H1 (cell line): Measurements from ENCODE around the gene ARHGAP42. TPM values are rescaled to one million over a fixed set of nuclear protein-coding genes. Genes with fewer than 3 reads are reported as not detected.

Experiments
- NANOG ChIP-seq: IDR thresholded peaks from 2 replicates; pipeline ENCODE4 v1.6.1; 2011; ENCODE audit warnings: low read length, low read depth, mild to moderate bottlenecking, inconsistent platforms; ENCODE audit not compliant: insufficient read depth, poor library complexity, severe bottlenecking
- NRF1 ChIP-seq: IDR thresholded peaks from 2 replicates; pipeline ENCODE4 v1.6.1; 2011; ENCODE audit warnings: mild to moderate bottlenecking, low read depth, low read length, improper control_type of control experiment
- RBBP5 ChIP-seq: IDR thresholded peaks from 2 replicates; pipeline ENCODE4 v1.7.1; 2012; ENCODE audit warnings: low read depth, mild to moderate bottlenecking, inconsistent platforms, low read length, moderate library complexity, borderline replicate concordance
- SIX5 ChIP-seq: IDR thresholded peaks from 2 replicates; pipeline ENCODE4 v1.6.1; 2011; ENCODE audit warnings: mild to moderate bottlenecking, low read depth, low read length
- SP1 ChIP-seq: IDR thresholded peaks from 2 replicates; pipeline ENCODE4 v1.6.1; 2011; ENCODE audit warnings: low read depth, low read length
- SP2 ChIP-seq: IDR thresholded peaks from 2 replicates; pipeline ENCODE4 v1.6.1; 2012; ENCODE audit warnings: mild to moderate bottlenecking, low read length, inconsistent platforms
- YY1 ChIP-seq: IDR thresholded peaks from 2 replicates; pipeline ENCODE4 v1.6.1; 2011; ENCODE audit warnings: low read depth, mild to moderate bottlenecking, low read length
- polyA plus RNA-seq, 7 experiments: library from polyadenylated mRNA; depleted of rRNA in 3 of 7; stranded (reverse) in 5 of 7; unstranded in 2 of 7; fragments of >200 nt in 5 of 7; fragments of 200-250 nt in 2 of 7; gene quantifications; 1 replicate in 5 of 7; 2 replicates in 1 of 7; 4 replicates in 1 of 7; pipeline versions ENCODE4 v1.2.1 to v1.2.3, GENCODE V29; 2011 to 2013; ENCODE audit warnings: missing spikeins in 2 of 7, mixed read lengths in 2 of 7
- total RNA-seq: library from RNA; stranded (reverse); fragmentation: NEBNext Ultra II Directional; extraction: Animal tissue kit (Norgen Biotek cat#: 25700); gene quantifications from 2 replicates; pipeline ENCODE4 v1.2.1, GENCODE V29; 2021
- TF ChIP-seq, protein P1 (sequence below): fragments of 300-600 bp; sonication (generic); IDR thresholded peaks from 2 replicates; pipeline ENCODE4 v1.7.1; 2012; ENCODE audit warnings: low read length, moderate library complexity, mild to moderate bottlenecking, inconsistent platforms; ENCODE audit not compliant: insufficient replicate concordance
- TF ChIP-seq, protein P2 (sequence below): IDR thresholded peaks from 2 replicates; pipeline ENCODE4 v1.6.1; 2012; ENCODE audit warnings: low read length, inconsistent platforms

ARHGAP42 gene
- total and polyA plus RNA-seq, 2 of the 8 experiments (the other 6 are each of a cell fraction or from before 2014, with no cell fraction given): 22.2 to 33.5 TPM

DNA sequence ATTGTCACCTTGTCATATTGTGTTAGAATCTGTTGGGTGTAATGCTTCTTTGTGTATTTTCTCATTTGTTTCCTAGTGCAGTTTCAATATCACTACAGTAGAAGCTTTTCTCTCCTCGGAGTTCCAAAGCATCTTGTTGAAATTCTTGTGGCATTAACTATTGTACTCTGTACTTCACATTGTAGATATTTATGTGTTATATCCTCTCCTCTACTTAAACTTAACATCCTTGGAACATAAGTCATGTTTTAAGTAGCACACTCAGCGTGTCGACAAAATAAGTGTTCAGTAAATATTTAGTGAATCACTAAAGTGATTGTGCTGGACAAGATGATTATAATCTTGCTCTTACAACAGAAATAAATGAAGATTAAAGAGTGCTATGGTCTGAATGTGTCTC is 201.7 kb downstream of the ARHGAP42 start (continued):
- TF ChIP-seq, protein P1, sequence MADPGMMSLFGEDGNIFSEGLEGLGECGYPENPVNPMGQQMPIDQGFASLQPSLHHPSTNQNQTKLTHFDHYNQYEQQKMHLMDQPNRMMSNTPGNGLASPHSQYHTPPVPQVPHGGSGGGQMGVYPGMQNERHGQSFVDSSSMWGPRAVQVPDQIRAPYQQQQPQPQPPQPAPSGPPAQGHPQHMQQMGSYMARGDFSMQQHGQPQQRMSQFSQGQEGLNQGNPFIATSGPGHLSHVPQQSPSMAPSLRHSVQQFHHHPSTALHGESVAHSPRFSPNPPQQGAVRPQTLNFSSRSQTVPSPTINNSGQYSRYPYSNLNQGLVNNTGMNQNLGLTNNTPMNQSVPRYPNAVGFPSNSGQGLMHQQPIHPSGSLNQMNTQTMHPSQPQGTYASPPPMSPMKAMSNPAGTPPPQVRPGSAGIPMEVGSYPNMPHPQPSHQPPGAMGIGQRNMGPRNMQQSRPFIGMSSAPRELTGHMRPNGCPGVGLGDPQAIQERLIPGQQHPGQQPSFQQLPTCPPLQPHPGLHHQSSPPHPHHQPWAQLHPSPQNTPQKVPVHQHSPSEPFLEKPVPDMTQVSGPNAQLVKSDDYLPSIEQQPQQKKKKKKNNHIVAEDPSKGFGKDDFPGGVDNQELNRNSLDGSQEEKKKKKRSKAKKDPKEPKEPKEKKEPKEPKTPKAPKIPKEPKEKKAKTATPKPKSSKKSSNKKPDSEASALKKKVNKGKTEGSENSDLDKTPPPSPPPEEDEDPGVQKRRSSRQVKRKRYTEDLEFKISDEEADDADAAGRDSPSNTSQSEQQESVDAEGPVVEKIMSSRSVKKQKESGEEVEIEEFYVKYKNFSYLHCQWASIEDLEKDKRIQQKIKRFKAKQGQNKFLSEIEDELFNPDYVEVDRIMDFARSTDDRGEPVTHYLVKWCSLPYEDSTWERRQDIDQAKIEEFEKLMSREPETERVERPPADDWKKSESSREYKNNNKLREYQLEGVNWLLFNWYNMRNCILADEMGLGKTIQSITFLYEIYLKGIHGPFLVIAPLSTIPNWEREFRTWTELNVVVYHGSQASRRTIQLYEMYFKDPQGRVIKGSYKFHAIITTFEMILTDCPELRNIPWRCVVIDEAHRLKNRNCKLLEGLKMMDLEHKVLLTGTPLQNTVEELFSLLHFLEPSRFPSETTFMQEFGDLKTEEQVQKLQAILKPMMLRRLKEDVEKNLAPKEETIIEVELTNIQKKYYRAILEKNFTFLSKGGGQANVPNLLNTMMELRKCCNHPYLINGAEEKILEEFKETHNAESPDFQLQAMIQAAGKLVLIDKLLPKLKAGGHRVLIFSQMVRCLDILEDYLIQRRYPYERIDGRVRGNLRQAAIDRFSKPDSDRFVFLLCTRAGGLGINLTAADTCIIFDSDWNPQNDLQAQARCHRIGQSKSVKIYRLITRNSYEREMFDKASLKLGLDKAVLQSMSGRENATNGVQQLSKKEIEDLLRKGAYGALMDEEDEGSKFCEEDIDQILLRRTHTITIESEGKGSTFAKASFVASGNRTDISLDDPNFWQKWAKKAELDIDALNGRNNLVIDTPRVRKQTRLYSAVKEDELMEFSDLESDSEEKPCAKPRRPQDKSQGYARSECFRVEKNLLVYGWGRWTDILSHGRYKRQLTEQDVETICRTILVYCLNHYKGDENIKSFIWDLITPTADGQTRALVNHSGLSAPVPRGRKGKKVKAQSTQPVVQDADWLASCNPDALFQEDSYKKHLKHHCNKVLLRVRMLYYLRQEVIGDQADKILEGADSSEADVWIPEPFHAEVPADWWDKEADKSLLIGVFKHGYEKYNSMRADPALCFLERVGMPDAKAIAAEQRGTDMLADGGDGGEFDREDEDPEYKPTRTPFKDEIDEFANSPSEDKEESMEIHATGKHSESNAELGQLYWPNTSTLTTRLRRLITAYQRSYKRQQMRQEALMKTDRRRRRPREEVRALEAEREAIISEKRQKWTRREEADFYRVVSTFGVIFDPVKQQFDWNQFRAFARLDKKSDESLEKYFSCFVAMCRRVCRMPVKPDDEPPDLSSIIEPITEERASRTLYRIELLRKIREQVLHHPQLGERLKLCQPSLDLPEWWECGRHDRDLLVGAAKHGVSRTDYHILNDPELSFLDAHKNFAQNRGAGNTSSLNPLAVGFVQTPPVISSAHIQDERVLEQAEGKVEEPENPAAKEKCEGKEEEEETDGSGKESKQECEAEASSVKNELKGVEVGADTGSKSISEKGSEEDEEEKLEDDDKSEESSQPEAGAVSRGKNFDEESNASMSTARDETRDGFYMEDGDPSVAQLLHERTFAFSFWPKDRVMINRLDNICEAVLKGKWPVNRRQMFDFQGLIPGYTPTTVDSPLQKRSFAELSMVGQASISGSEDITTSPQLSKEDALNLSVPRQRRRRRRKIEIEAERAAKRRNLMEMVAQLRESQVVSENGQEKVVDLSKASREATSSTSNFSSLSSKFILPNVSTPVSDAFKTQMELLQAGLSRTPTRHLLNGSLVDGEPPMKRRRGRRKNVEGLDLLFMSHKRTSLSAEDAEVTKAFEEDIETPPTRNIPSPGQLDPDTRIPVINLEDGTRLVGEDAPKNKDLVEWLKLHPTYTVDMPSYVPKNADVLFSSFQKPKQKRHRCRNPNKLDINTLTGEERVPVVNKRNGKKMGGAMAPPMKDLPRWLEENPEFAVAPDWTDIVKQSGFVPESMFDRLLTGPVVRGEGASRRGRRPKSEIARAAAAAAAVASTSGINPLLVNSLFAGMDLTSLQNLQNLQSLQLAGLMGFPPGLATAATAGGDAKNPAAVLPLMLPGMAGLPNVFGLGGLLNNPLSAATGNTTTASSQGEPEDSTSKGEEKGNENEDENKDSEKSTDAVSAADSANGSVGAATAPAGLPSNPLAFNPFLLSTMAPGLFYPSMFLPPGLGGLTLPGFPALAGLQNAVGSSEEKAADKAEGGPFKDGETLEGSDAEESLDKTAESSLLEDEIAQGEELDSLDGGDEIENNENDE: no peak
- no peak for TF ChIP-seq SP1
- no peak for TF ChIP-seq RBBP5
- TF ChIP-seq YY1: no peak
- TF ChIP-seq, protein P2, sequence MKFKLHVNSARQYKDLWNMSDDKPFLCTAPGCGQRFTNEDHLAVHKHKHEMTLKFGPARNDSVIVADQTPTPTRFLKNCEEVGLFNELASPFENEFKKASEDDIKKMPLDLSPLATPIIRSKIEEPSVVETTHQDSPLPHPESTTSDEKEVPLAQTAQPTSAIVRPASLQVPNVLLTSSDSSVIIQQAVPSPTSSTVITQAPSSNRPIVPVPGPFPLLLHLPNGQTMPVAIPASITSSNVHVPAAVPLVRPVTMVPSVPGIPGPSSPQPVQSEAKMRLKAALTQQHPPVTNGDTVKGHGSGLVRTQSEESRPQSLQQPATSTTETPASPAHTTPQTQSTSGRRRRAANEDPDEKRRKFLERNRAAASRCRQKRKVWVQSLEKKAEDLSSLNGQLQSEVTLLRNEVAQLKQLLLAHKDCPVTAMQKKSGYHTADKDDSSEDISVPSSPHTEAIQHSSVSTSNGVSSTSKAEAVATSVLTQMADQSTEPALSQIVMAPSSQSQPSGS: no peak
- no peak for TF ChIP-seq SP2
- TF ChIP-seq SIX5: no peak
- no peak for TF ChIP-seq NANOG
- TF ChIP-seq NRF1: no peak
